Cardiac fibroblast (primary cell): Measurements from ENCODE around the gene STK40.

Experiments
- DNase-seq, 2 donors: peaks; one replicate each; pipeline versions ENCODE4 v3.0.0 to v3.0.0-alpha.2; 2010; ENCODE audit warnings: low read depth in 2 of 2
- H3K4me3 ChIP-seq, 2 donors: replicated peaks in 1 of 2; 1 replicate in 1 of 2; 2 replicates in 1 of 2; pipeline ENCODE4 v1.5.1; 2011; ENCODE audit warnings: low read depth in 2 of 2, low read length in 2 of 2, mild to moderate bottlenecking in 2 of 2, moderate library complexity in 1 of 2
- TF ChIP-seq, protein P1 (sequence below): IDR thresholded peaks from one replicate; pipeline ENCODE4 v1.5.1; 2011; ENCODE audit warnings: low read depth, mild to moderate bottlenecking, low read length, inconsistent platforms

The STK40 gene

DNA sequence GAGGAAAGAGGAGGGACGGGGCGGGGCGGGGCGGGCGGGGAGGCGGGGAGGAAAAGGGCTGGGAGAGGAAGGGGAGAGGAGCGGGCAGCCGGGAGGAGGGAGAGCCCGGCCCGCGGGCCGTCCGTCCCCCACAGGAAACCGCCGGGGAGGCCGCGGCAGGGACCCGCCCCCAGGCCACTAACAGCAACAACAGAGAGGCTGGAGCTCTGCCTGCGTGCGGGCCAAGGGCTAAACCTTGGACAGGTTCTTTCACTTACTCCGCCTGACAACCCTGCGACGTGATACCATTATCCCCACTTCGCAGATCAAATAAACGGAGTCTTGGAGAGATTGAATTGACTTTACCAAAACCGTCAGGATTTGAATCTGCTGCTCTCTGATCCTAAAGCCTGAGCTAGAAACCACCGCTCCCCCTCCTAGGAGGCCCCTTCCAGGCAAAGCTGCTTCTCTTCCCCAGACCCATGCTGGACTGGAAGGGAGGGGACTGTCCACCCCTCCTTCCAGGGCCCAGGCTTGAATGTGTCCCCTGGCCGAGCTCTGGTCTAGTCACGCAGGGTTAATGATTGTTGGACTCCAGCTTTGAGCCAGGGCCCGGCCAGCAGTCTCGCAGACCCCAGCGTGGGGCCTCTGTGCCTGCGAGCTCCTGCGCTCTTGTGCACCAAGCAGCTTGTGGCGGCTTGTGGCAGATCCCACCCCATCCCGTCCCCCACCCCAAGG is 61.9 kb downstream of the STK40 start, which contains the start of gene EVA1B:
EVA1B (minus strand) TSS at position 10 of the 717 bp plus-strand sequence. CDS start 608 bp downstream, outside the sequence.
- TF ChIP-seq, protein P1, sequence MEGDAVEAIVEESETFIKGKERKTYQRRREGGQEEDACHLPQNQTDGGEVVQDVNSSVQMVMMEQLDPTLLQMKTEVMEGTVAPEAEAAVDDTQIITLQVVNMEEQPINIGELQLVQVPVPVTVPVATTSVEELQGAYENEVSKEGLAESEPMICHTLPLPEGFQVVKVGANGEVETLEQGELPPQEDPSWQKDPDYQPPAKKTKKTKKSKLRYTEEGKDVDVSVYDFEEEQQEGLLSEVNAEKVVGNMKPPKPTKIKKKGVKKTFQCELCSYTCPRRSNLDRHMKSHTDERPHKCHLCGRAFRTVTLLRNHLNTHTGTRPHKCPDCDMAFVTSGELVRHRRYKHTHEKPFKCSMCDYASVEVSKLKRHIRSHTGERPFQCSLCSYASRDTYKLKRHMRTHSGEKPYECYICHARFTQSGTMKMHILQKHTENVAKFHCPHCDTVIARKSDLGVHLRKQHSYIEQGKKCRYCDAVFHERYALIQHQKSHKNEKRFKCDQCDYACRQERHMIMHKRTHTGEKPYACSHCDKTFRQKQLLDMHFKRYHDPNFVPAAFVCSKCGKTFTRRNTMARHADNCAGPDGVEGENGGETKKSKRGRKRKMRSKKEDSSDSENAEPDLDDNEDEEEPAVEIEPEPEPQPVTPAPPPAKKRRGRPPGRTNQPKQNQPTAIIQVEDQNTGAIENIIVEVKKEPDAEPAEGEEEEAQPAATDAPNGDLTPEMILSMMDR: no peak
- peak; percentile 76 to 91 for DNase-seq
- H3K4me3 ChIP-seq: peak within 1 kb of the TSS; percentile 78 to 81

DNA sequence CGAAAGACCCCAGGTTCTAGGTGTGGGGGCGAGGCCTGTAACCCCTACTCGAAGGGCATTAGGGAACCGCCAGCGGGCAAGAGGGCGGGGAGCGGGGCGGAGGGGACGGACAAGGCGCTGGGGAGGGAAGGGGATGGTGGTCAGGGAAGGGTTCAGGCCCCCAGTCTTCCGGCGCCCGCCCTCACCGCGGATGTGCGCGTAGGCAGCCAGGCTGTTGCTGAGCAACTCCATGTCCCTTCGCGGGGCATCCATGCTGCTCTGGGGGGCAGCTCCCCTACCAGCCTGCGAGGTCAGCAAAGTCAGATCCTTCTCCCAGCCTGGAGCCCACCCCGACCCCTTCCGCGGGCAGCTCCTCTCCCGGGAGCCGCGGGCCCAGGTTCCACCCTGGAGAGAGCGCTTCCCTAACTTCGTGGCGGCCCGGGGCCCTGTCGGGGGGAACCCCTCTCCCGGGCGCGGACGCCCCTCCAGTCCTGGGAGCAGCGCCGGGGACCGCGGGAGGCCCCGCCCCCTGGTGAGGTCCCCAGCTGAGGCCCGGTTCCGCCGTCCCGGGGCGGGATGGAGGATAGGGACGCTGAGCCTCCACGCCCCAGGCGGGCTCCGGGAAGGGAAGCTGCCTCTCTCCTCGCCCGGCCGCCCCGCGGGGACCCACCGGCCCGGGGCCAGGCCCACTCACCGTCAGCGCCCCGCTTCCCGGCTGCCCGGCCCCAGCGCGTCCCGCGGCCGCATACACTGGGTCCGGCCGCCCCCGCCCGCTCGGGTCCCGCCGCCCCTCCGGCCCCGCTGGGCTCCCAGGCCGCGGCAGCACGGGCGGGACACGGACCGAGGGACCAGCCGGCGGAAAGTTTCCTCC is 62.7 kb downstream of the STK40 start:
- peak overlapping the region; percentile 78 to 81 for H3K4me3 ChIP-seq
- peak; percentile 71 to 76 for DNase-seq
- TF ChIP-seq, protein P1: no peak

DNA sequence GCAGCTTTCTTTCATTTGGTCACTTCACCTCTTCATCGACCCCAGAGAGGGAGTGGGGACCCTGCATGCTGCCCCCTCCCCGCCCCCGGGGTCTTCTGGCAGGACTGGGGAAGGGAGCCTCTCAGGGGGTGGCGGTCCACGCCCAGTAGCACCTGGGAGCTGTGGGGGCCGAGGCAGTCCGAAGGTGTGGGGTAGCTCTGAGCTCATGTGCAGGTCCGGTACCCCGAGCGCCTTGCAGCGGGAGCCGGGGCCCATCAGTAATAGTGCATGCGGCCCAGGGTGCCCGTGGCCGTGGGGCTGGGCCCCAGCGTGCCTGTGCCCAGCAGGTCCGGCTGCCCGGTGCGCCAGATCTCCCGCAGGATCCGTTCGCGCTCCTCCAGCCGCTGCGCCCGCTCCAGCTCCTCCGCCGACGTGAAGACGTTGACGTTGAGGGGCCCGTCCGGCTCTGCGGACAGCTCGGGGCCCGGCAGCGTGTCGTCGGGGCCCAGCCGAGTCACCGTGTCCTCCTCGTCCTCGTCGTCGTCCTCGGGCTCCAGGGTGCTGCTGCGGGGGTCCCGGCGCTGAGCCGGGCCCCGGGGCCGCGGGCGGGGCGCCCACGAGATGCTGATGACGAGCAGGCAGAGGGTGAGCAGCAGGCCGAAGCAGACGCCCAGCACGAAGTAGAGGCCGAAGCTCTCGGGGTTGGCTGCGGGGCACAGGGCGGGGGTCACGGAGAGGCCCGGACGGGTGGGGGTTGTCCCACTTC is 63.5 kb downstream of the STK40 start:
- peak; percentile 24 to 45 for DNase-seq
- peak overlapping the region; percentile 78 to 81 for H3K4me3 ChIP-seq
- TF ChIP-seq, protein P1: no peak

DNA sequence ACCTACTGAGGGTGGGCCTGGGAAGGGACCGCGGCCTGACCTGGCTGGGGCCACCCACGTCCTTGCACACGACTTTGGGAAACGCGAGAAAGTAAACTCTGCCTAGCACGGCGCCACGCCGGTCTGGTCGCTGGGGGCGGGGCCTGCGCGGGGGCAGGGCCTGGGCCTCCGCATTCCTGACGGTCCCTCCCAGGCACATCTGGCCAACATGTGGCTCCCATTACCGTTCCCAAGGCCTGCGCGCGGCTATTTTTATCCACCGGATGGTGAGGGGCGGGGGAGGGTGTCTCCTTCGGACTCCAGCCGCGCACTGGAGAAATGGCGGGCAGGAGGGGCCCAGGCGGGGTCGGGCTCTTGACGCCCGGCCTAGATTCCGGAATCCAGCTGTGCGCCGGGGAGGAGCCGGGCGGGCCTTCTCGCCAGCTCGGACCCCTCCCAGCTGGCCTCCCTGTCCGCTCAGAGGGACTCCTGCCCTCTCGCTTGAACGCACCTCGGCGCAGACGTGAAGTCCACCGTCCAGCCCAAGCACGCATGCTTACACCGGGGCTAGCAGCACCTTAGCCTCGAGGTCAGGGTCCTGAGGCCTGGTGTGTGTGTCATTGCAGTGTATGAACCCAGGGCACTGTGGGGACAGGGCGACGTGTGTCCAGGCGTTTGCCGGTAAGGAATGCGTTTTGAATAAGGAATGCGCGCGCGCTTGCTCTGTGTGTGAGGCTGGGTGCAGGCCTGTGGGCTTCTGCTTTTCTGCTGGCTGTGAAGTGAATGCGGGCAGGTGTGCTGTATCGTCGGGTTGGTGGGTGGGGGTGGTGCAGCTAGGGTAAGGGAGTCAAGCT is 64.4 kb downstream of the STK40 start:
- peak; percentile 93 to 97 for DNase-seq
- H3K4me3 ChIP-seq: peak overlapping the region; percentile 78 to 81
- TF ChIP-seq, protein P1: no peak

DNA sequence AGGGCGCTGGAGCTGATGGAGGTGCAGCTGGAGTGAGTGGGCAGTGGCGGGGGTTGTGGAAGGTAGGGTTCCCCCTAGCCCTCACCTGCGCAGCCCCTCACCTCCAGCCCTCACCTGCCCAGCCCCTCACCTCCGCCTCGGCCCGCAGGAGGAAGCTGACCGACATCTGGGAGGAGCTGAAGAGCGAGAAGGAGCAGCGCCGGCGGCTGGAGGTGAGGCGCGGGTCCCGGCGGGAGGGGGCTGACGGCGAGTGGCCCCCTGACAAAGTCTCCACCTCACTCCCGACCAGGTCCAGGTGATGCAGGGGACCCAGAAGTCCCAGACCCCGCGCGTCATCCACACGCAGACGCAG is 65.0 kb downstream of the STK40 start:
- H3K4me3 ChIP-seq: peak overlapping the region; percentile 78 to 81
- DNase-seq: no peak
- TF ChIP-seq, protein P1: no peak

DNA sequence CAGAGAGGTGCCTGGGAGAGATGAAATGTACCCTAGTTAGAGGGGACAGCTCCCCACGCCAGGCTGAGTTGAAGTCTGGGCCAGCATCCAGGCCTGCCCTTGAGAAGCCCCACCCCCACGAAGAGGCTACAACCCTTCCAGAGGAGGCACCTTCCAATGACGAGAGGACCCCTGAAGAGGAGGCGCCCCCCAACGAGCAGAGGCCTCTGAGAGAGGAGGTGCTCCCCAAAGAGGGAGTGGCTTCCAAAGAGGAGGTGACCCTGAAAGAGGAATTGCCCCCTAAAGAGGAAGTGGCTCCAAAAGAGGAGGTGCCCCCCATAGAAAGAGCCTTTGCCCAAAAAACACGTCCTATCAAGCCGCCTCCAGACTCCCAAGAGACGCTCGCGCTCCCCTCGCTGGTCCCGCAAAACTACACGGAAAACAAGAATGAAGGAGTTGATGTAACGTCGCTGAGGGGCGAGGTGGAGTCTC is 65.4 kb downstream of the STK40 start:
- DNase-seq: no peak
- TF ChIP-seq, protein P1: no peak
- peak overlapping the region in 1 of 2 donors; percentile 81 for H3K4me3 ChIP-seq
